Left renal cortex interstitium (tissue), 4 donors: Measurements from ENCODE around the gene RNF227. TPM values are rescaled to one million over a fixed set of nuclear protein-coding genes. Genes with fewer than 3 reads are reported as not detected.

Experiments used
- DNase-seq, 4 donors: peaks; one replicate each; pipeline ENCODE4 v3.0.0-alpha.2; 2013; ENCODE audit warnings: low read depth in 4 of 4, low spot score in 2 of 4, missing footprints in 1 of 4
- polyA plus RNA-seq, 4 donors: library from polyadenylated mRNA; unstranded; fragments of 120-200 nt; gene quantifications; one replicate each; pipeline ENCODE4 v1.2.1, GENCODE V29; 2013; ENCODE audit not compliant: insufficient read length in 4 of 4

The RNF227 gene
- polyA plus RNA-seq, 4 donors = 3.0 to 6.1 (median 5.1) TPM

DNA sequence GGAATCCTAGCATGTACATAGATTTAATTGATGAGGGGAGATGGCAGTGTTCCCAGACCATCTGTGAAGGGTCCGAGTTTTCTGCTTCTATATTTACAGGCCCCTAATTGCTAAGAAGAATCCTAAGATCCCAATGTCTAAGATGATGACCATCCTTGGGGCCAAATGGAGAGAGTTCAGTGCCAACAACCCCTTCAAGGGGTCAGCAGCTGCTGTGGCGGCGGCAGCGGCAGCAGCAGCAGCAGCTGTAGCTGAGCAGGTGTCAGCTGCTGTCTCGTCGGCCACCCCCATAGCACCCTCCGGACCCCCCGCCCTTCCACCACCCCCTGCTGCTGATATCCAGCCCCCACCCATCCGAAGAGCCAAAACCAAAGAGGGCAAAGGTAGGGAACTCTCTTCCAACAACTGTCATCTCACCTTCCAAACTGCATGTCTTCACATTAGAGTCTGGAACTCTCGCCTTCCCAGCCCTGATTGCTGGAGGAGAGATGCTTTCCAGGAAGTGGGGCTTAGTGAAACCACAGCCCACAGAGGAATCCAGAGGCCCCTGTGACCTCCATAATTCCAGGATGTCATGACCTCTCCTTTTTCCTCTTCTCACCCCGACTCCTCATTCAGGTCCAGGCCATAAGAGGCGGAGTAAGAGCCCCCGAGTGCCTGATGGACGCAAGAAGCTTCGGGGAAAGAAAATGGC lies 22.8 kb downstream of the RNF227 start:
- DNase-seq = no peak

GRCh38 chr17:7889166-7889955 lies 26.7 kb downstream of the RNF227 start:
- peak; percentile 37 to 71 (median 60) for DNase-seq

- DNase-seq = no peak
These were observed 27.7 kb downstream of the RNF227 start, which contains the start of gene CHD3 for GRCh38 chr17:7888184-7888920. TSS of gene CHD3 (plus strand) at chr17:7888789. CDS start at chr17:7889001, 212 bp downstream.

- DNase-seq = peak; percentile 54 to 95 (median 92)
These were observed 28.5 kb downstream of the RNF227 start for GRCh38 chr17:7887482-7888183.

DNA sequence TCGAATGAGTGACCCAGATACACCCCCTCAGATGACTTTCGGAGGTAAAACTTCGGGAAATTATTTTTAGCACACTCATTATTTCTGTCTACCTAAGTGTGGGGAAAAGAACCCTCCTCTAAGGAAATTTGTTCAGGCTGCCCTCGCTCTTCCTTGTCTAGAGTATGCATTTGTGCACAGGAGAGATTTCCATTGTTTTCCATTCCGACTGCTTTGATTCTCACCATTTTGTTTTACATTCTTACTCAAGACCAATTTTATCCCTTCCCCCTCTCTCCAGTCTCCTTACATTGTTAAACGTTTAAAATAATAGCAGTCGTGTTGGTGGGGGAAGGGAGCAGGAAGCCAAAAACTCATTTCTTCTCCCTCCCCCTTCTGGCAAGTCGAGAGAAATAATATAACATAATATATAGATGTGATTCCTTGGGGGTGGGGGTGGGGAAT lies 29.0 kb downstream of the RNF227 start:
- DNase-seq = no peak

GRCh38 chr17:7886227-7887037 lies 29.7 kb downstream of the RNF227 start:
- DNase-seq = peak in 2 of 4 donors; percentile 29 to 41

- peak in 3 of 4 donors; percentile 59 to 70 (median 64) for DNase-seq
These were observed 30.5 kb downstream of the RNF227 start for GRCh38 chr17:7885367-7886226.

- DNase-seq = no peak
These were observed 31.3 kb downstream of the RNF227 start for GRCh38 chr17:7884581-7885366.

DNA sequence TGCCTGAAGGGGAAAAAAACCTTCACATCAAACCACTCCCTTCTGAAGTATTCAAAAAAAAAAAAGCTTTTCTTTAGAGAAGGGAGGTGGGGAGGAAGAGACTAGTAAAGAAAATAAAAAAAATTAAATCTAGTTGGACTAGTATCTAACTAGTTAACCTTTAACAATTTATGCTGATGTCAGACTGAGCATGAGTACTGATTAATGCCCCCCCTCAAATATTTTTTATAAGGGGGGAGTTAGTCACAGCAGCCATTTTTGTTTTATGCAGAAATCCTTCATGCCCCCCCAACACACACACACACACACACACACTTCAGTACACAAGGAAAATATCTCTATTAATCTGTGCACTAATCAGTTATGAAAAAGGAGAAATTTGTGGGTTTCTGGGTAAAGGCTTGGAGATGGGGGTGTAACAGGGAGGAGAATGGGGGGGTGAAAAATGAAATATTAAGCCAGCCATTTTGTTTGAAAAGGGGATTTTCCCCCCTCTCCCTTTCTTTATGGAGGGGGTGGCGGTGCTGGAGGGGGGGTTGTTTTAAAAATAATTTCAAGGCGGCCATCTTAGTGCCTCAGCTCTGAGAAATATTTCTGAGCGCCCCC lies 32.2 kb downstream of the RNF227 start:
- DNase-seq = peak in 3 of 4 donors; percentile 37 to 46 (median 40)

DNA sequence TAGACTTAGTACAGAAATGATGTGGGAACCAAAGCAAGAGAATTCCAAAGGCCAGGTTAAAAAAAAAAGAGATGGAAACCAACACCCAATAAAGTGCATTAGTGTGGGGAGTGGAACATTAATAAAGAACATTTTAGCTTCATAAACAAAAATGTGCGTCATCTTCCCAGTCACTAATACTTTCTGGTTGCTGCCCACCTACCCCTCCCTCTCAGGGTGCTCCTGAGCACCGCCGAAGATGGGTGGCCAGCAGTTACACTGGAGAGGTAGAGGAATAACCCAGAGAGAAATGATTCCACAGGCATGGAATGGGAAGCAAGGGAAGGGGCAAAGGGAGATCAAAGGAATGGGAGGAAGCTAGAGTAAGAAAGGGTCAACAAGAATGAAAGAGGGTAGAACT lies 33.5 kb downstream of the RNF227 start:
- DNase-seq = no peak

DNA sequence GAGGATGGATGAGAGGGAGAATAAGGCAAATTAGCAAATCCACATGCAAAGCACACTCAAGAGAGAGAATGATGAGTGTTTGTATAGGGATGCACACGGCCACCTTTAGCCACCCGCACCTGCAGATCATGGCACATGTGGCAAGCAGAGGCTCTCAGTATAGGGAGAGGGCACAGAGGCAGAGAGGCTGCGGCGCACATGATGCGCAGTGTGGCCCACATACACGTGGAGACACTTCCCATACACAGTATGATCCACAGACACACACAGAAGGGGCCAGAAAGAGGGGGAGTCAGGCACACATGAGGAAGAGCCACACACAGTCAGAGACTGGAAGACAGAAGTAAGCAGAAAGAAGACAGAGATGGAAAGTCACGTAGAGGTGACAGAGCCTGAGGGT lies 34.0 kb downstream of the RNF227 start:
- DNase-seq = no peak

GRCh38 chr17:7881276-7882054 lies 34.6 kb downstream of the RNF227 start:
- DNase-seq = no peak

- DNase-seq = no peak
These were observed 35.8 kb downstream of the RNF227 start for GRCh38 chr17:7880076-7880868.

DNA sequence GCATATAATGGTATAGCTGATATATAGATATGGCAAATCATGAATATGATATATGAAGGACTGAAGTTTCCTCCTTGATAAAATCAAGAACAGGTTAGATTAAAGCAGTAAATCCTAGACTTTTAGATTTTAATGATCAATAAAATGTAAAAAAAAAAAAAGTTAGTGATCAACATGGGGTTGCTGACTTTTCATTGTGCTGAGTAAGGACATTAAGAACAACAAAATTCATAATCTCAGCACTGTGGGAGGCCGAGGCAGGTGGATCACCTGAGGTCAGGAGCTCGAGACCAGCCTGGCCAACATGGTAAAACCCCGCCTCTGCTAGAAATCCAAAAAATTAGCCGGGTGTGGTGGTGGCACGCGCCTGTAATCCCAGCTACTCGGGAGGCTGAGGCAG lies 37.9 kb downstream of the RNF227 start:
- no peak for DNase-seq

DNA sequence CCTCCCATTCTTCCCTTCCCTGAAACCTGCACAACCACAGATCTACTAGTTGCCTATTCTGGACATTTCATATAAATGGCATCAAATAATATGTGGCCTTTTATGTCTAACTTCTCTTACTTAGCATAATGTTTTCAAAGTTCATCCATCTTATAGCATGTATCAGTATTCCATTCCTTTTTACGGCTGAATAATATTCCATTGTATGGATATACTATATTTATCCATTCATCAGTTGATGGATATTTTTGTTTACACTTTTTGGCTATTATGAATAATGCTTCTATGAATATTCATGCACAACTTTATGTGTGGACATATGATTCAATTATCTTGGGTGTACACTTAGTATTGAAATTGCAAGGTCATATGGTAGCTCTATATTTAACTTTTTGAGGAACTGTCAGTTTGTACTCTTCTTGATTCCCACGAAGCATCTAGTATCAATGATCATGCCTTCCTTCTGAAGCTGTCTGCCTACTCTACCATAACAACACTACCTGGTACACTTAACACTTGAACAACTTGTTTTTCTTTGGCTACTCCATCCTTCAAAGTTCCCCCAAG lies 40.2 kb downstream of the RNF227 start:
- DNase-seq = no peak

GRCh38 chr17:7873051-7873450 lies 43.0 kb downstream of the RNF227 start:
- DNase-seq = no peak
